ENCODE results near the gene LAS1L. TPM values are rescaled to one million over a fixed set of nuclear protein-coding genes. Genes with fewer than 3 reads are reported as not detected.

The LAS1L gene
- total and polyA plus RNA-seq, 11 donors, result 6.0 to 17.2 (median 13.1) TPM

GRCh38 chrX:65578346-65578745 is 43.8 kb upstream of the LAS1L start:
- no peak overlapping the region for H3K4me3 ChIP-seq
- intact Hi-C loops (cut with DNase I), result loop anchor here in 1 of 10 donors (10.0 kb wide), 1 partner anchor 1146 kb away; no protein-coding TSS in a partner anchor
- ATAC-seq, result no peak
- TF ChIP-seq CTCF (IDR thresholded peaks at IDR 0.05) (no peak), POLR2A (IDR thresholded peaks at IDR 0.05) (no peak)
- H3K9me3 ChIP-seq, result no peaks in the 10 kb centered on the region
- no peak for DNase-seq
- H3K27ac ChIP-seq, result no peak overlapping the region
- H3K27me3 ChIP-seq, result peaks cover 0 to 37% (median 0%) of the 10 kb centered on the region in 9 donors
- no peaks in the 10 kb centered on the region for H3K4me1 ChIP-seq
- H3K36me3 ChIP-seq, result no peaks in the 10 kb centered on the region

GRCh38 chrX:65576160-65576559 is 41.6 kb upstream of the LAS1L start:
- Histone ChIP-seq H3K27ac (no peak overlapping the region), H3K9me3 (no peaks in the 10 kb centered on the region), H3K36me3 (no peaks in the 10 kb centered on the region), H3K27me3 (peaks cover 0 to 46% (median 0%) of the 10 kb centered on the region in 9 donors), H3K4me3 (no peak overlapping the region), H3K4me1 (no peaks in the 10 kb centered on the region)
- no peak for ATAC-seq
- no peak for DNase-seq
- intact Hi-C loops (cut with DNase I), result loop anchor here in 1 of 10 donors (10.0 kb wide), 1 partner anchor 1149 kb away; no protein-coding TSS in a partner anchor
- no peak for TF ChIP-seq CTCF (IDR thresholded peaks at IDR 0.05)
- TF ChIP-seq POLR2A (IDR thresholded peaks at IDR 0.05), result no peak

- Histone ChIP-seq H3K9me3 (no peaks in the 10 kb centered on the region), H3K4me3 (no peak overlapping the region), H3K27me3 (peaks cover 0 to 38% (median 0%) of the 10 kb centered on the region in 9 donors), H3K27ac (no peak overlapping the region), H3K4me1 (no peaks in the 10 kb centered on the region), H3K36me3 (no peaks in the 10 kb centered on the region)
- WGBS, 4 donors, result 33 to 54% (median 47%) methylated on average over 3 of the region's 3 CpGs
- DNase-seq, result no peak
- ATAC-seq, result no peak
- TF ChIP-seq POLR2A (IDR thresholded peaks at IDR 0.05) (no peak), CTCF (IDR thresholded peaks at IDR 0.05) (no peak)
- intact Hi-C loops (cut with DNase I), result loop anchor here in 1 of 10 donors (10.0 kb wide), 1 partner anchor 1150 kb away; no protein-coding TSS in a partner anchor
Observed at GRCh38 chrX:65575022-65575421, 40.4 kb upstream of the LAS1L start.

- H3K27me3 ChIP-seq, result peaks cover 0 to 40% (median 0%) of the 10 kb centered on the region in 9 donors
- no peaks in the 10 kb centered on the region for H3K4me1 ChIP-seq
- WGBS, 4 donors, result 49 to 93% (median 83%) methylated on average over 2 of the region's 2 CpGs
- DNase-seq (no peak), ATAC-seq (no peak)
- intact Hi-C loops (cut with DNase I), result loop anchor here in 1 of 10 donors (10.0 kb wide), 1 partner anchor 1150 kb away; no protein-coding TSS in a partner anchor
- no peak overlapping the region for H3K27ac ChIP-seq
- H3K36me3 ChIP-seq, result no peaks in the 10 kb centered on the region
- TF ChIP-seq POLR2A (IDR thresholded peaks at IDR 0.05) (no peak), CTCF (IDR thresholded peaks at IDR 0.05) (no peak)
- no peak overlapping the region for H3K4me3 ChIP-seq
- H3K9me3 ChIP-seq, result no peaks in the 10 kb centered on the region
Observed at GRCh38 chrX:65574356-65574755, 39.8 kb upstream of the LAS1L start.
